DND-41 (cell line): ENCODE data around the gene CCNB2.

ENCODE experiments used
- CTCF ChIP-seq: IDR thresholded peaks from 2 replicates; pipeline ENCODE4 v1.5.1; 2012; ENCODE audit warnings: borderline replicate concordance, low read length, moderate library complexity, mild to moderate bottlenecking; ENCODE audit not compliant: poor library complexity, severe bottlenecking; ENCODE audit errors: extremely low read depth
- EZH2 ChIP-seq: IDR thresholded peaks from 3 replicates; pipeline ENCODE4 v1.6.1; 2012; ENCODE audit warnings: borderline replicate concordance, low read depth, mild to moderate bottlenecking, moderate library complexity, low read length, inconsistent platforms; ENCODE audit not compliant: severe bottlenecking

GRCh38 chr15:59060348-59060747, 44.6 kb upstream of the CCNB2 start:
- TF ChIP-seq CTCF (no peak), EZH2 (no peak)
